Middle frontal gyrus (tissue), 1 donor: ENCODE data around the gene TPR.

Experiments
- DNase-seq: peaks from one replicate; pipeline ENCODE4 v3.0.0-alpha.2; 2015; ENCODE audit warnings: low spot score; ENCODE audit errors: extremely low spot score

Gene TPR

DNA sequence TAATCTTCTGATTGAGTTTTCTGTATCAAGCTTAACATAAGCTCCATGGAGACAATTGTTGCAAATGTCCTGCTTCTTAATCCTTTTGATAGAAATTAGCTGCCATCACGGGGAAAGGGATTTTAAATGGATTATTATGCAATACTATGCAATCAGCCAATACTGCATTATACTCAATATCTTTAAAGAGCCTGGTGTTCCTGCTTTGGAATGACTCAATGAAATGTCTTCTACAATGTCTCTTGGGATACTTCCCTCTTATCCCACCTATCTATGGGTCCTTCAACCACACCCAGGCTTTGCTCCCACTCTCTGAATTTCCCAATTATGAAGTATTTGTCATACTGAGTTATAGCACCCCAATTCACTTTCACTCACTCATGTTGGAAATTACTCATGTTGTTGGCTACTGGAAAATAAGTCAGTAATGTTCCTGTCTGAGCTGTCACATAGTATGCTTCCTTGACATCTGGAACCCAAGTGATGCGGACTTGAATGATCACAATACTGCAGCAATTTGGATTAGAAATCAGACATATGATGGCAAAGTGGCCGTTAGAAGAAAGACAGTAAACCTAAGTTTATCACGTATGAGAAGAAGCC is 85.0 kb downstream of the TPR start:
- DNase-seq = no peak

DNA sequence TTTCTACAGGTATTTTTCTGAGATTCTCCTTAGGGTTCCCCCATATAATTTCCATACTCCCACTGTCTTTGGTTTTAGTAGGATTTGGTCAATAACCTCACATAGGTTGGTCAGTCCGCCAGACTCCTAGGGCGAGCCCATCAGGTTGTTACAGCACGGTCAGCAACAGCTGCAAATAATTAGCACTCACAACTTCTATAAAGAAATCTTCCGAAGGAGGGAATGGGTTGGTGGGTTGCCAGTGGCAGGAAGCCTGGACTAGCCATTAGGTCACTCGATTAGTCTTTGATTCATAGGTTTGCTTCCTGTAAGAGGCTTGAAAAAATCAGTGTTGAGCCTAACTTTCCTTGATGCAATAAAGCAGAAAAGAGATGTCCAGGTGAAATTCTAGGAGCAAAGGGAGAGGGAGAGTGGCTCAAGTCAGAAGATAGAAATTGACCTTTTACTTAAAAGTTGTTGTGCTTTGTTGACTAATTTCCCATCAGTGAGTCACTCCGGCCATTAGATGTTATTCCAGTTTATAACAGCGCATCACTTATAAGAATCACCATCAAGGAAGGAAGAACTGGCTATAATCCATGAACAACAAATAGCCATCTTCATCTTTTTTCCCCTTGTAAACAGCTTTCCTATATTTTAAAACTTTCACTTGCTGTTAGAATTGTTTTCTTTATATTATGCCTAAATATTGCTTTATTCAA is 88.3 kb downstream of the TPR start:
- no peak for DNase-seq

DNA sequence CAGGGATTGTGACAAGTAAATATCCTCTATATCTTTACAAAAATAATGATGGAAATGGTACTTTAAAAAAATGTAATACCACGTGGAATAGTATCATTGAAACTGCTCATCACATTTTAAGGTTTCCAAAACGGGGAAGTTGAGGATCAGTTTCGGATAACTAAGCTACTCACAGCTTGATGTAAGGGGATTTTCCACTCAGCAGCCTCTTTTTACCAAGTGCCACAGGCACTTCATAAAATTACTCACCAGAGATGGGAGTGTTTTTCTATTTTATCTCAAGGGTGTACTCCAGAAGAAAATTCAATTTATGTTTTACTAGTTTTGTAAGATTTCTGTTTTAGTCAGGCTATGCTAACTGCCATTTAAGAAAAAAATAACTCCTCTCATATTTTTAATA is 91.7 kb downstream of the TPR start:
- DNase-seq = no peak

DNA sequence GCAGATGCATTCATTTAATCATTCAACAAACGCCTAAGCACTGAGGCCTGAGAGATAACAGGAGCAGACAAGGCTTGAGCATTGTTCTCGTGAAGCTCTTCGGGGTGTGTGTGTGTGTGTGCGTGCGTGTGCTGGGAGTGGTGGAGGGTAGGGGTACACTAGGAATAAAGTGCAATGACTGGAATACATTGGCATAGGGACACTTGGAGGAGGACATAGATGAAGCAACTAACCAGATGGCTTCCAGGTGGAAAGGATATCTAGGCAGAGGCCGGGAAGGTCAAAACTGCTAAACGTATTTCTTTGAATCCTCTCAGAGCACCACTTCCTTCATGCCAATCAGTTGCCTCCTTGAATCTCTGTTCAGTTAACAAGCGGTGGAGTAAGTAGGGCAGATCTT is 92.6 kb downstream of the TPR start:
- DNase-seq = no peak

DNA sequence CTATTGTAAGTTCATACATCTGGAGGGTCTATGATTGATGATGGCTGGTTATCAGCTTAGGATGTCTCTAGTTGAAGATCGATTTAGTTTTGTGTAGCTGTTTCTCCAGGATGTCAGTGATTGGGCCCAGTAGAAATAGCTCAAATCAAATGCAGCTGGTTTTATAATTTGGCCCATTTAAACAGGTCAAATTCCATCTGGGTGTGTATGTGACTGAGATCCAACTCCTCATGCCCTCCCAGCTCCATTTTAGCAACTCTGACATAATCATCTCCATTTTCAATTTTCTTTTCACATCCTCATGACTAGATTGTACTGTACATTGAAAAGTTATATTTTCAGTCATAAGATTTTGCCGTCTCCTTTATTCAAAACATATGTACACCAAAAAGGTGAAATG is 99.2 kb downstream of the TPR start:
- no peak for DNase-seq

DNA sequence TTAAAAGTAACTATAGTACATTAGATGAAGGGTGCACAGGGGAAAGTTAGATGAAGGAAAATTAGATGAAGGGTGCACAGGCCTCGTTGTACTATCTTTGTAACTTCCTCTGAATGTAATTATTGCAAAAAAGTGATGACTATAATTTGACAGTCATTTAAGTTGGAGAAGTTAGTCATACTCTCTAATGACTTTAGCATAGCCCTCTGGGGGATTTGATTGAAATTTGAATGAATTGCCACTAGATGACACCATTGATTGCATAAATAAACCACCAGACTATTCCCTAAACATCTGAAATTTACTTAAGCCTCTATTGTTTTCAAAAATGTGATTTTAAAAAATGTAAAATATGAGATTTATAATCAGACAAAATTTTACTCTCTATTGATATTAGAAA is 102.6 kb downstream of the TPR start:
- no peak for DNase-seq

DNA sequence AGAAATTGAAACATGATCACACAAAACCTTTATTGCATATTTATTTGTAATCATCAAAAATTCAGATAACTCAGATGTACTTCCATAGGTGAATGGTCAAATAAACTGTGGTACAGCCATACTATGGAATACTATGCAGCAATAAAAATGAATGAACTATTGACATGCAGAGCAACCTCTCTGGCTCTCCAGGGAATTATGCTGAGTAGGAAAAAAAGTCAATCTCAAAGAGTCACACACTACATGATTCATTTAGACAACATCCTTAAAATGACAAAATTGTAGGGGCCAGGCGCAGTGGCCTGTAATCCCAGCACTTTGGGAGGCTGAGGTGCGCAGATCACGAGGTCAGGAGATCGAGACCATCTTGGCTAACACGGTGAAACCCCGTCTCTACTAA is 104.0 kb downstream of the TPR start:
- no peak for DNase-seq
